Natural killer cell (primary cell): Measurements from ENCODE around the gene VWA8. TPM values are rescaled to one million over a fixed set of nuclear protein-coding genes. Genes with fewer than 3 reads are reported as not detected.

ENCODE experiments used
- ATAC-seq, 3 donors: fragments of 150-1000 bp in 2 of 3; fragments of 200-7000 bp in 1 of 3; cut with Tn5 transposase; 1 replicate in 1 of 3; 2 replicates in 2 of 3; pipeline ENCODE4 v1.10.0; 2021; ENCODE audit warnings: mild to moderate bottlenecking in 2 of 3, moderate library complexity in 2 of 3
- DNase-seq, 2 donors: peaks; one replicate each; pipeline versions ENCODE4 v3.0.0 to v3.0.0-alpha.2; 2013 to 2021; ENCODE audit warnings: mixed read lengths in 1 of 2
- H3K27ac ChIP-seq: one replicate; pipeline ENCODE4 v1.5.1; 2013; ENCODE audit warnings: mild to moderate bottlenecking, low read length
- H3K27me3 ChIP-seq: one replicate; pipeline ENCODE4 v1.6.1; 2013; ENCODE audit warnings: low read length; ENCODE audit not compliant: control insufficient read depth, insufficient read depth
- H3K36me3 ChIP-seq: one replicate; pipeline ENCODE4 v1.6.1; 2013; ENCODE audit warnings: low read length; ENCODE audit not compliant: control insufficient read depth, insufficient read depth
- H3K4me1 ChIP-seq: one replicate; pipeline ENCODE4 v1.6.1; 2013; ENCODE audit warnings: low read length; ENCODE audit not compliant: control insufficient read depth, insufficient read depth
- H3K4me3 ChIP-seq: one replicate; pipeline ENCODE4 v1.5.1; 2013; ENCODE audit warnings: low read length
- H3K9me3 ChIP-seq: one replicate; pipeline ENCODE4 v1.6.1; 2013; ENCODE audit warnings: low read length; ENCODE audit not compliant: control insufficient read depth, insufficient read depth
- H3K27ac Mint-ChIP-seq, 2 donors: one replicate each; pipeline ENCODE4 v1.8.0; 2022; ENCODE audit warnings: mild to moderate bottlenecking in 2 of 2, mixed read lengths in 2 of 2, moderate library complexity in 1 of 2
- H3K27me3 Mint-ChIP-seq, 2 donors: one replicate each; pipeline ENCODE4 v1.8.0; 2022; ENCODE audit warnings: low read depth in 2 of 2, mixed read lengths in 2 of 2
- H3K36me3 Mint-ChIP-seq: one replicate; pipeline ENCODE4 v1.8.0; 2022; ENCODE audit warnings: mixed read lengths
- H3K4me1 Mint-ChIP-seq, 2 donors: one replicate each; pipeline ENCODE4 v1.8.0; 2022; ENCODE audit warnings: mixed read lengths in 2 of 2
- H3K4me3 Mint-ChIP-seq: one replicate; pipeline ENCODE4 v1.8.0; 2022; ENCODE audit warnings: mild to moderate bottlenecking, moderate library complexity, mixed read lengths
- H3K9me3 Mint-ChIP-seq, 2 donors: one replicate each; pipeline ENCODE4 v1.8.0; 2022; ENCODE audit warnings: mixed read lengths in 2 of 2
- CTCF ChIP-seq: fragments of 200-600 bp; IDR thresholded peaks from one replicate; pipeline ENCODE4 v1.8.0; 2022; ENCODE audit warnings: antibody characterized with exemption
- WGBS: methylation state at CpG from one replicate; pipeline ENCODE4 v1.1.7; 2013; ENCODE audit warnings: missing lambda C conversion rate; ENCODE audit not compliant: insufficient coverage; 5-methylcytosine and 5-hydroxymethylcytosine counted together
- intact Hi-C: fragments of 100-400 bp; cut with micrococcal nuclease; formaldehyde crosslinking; loops from one replicate; pipeline ENCODE4 v1.14.2; 2022
- total RNA-seq, 4 donors: library from RNA; stranded (reverse); fragments of 120-200 nt in 1 of 4; gene quantifications; one replicate each; pipeline versions ENCODE4 v1.2.3 to v1.2.4, GENCODE V29; 2013 to 2022

The VWA8 gene
- total RNA-seq, 3 donors from 2014 or later (not counting 1 experiment from before 2014, with no cell fraction given): 21.9 to 27.5 (median 22.6) TPM

GRCh38 chr13:41767801-41768200 is 193.1 kb downstream of the VWA8 start:
- WGBS: 83% methylated on average over 1 of the region's 1 CpG
- no peaks in the 10 kb centered on the region for H3K9me3 Mint-ChIP-seq
- no peaks in the 10 kb centered on the region for H3K9me3 ChIP-seq
- H3K4me1 ChIP-seq: no peaks in the 10 kb centered on the region
- TF ChIP-seq CTCF: no peak
- no peak overlapping the region for H3K4me3 ChIP-seq
- no peaks in the 10 kb centered on the region for H3K27me3 ChIP-seq
- no peak overlapping the region for H3K4me3 Mint-ChIP-seq
- no peak for ATAC-seq
- H3K27ac ChIP-seq: no peak overlapping the region
- H3K27me3 Mint-ChIP-seq: no peaks in the 10 kb centered on the region
- intact Hi-C loops: no loop called here
- peaks cover 0 to 13% of the 10 kb centered on the region in 2 donors for H3K4me1 Mint-ChIP-seq
- peaks cover 2% of the 10 kb centered on the region for H3K36me3 ChIP-seq
- H3K36me3 Mint-ChIP-seq: no peaks in the 10 kb centered on the region
- no peak overlapping the region for H3K27ac Mint-ChIP-seq
- DNase-seq: no peak

GRCh38 chr13:41766439-41766838 is 194.5 kb downstream of the VWA8 start:
- intact Hi-C loops: no loop called here
- H3K4me1 Mint-ChIP-seq: peaks cover 0 to 13% of the 10 kb centered on the region in 2 donors
- no peaks in the 10 kb centered on the region for H3K36me3 ChIP-seq
- no peak overlapping the region for H3K4me3 Mint-ChIP-seq
- no peak overlapping the region for H3K4me3 ChIP-seq
- H3K27me3 Mint-ChIP-seq: no peaks in the 10 kb centered on the region
- TF ChIP-seq CTCF: no peak
- no peaks in the 10 kb centered on the region for H3K9me3 Mint-ChIP-seq
- no peak for ATAC-seq
- no peak for DNase-seq
- H3K9me3 ChIP-seq: no peaks in the 10 kb centered on the region
- H3K27ac Mint-ChIP-seq: no peak overlapping the region
- H3K27ac ChIP-seq: no peak overlapping the region
- H3K36me3 Mint-ChIP-seq: no peaks in the 10 kb centered on the region
- no peaks in the 10 kb centered on the region for H3K4me1 ChIP-seq
- WGBS: 90% methylated on average over 1 of the region's 1 CpG
- no peaks in the 10 kb centered on the region for H3K27me3 ChIP-seq

DNA sequence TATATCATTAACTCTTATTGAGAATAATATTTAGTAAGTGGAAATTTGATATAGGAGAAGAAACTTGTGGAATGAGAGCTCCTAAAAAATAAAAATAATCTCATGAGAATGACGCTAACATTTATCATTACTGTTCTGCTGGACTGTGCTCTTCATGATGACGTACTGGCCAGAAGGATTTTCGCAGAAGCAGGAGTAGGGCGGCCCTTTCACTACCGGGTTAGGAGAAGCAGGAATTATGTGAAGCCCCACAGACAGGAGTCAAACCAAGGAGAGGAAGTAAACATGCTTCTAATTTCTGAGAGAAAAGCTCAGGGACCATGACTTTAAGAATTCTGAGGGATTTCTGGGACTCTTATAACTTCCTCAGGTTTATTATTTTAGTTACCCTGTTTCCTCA is 195.1 kb downstream of the VWA8 start:
- Mint-ChIP-seq H3K27ac (no peak overlapping the region), H3K27me3 (no peaks in the 10 kb centered on the region), H3K4me1 (peaks cover 0 to 13% of the 10 kb centered on the region in 2 donors), H3K9me3 (no peaks in the 10 kb centered on the region), H3K36me3 (no peaks in the 10 kb centered on the region), H3K4me3 (no peak overlapping the region)
- Histone ChIP-seq H3K4me3 (no peak overlapping the region), H3K36me3 (no peaks in the 10 kb centered on the region), H3K27me3 (no peaks in the 10 kb centered on the region), H3K27ac (no peak overlapping the region), H3K9me3 (no peaks in the 10 kb centered on the region), H3K4me1 (no peaks in the 10 kb centered on the region)
- intact Hi-C loops: no loop called here
- ATAC-seq (no peak), DNase-seq (no peak)
- 90% methylated on average over 5 of the region's 5 CpGs for WGBS
- TF ChIP-seq CTCF: no peak

GRCh38 chr13:41765020-41765419 is 195.9 kb downstream of the VWA8 start:
- Histone ChIP-seq H3K27me3 (no peaks in the 10 kb centered on the region), H3K9me3 (no peaks in the 10 kb centered on the region), H3K27ac (no peak overlapping the region), H3K36me3 (no peaks in the 10 kb centered on the region), H3K4me3 (no peak overlapping the region), H3K4me1 (no peaks in the 10 kb centered on the region)
- ATAC-seq (no peak), DNase-seq (no peak)
- no peak overlapping the region for H3K4me3 Mint-ChIP-seq
- H3K27me3 Mint-ChIP-seq: no peaks in the 10 kb centered on the region
- intact Hi-C loops: no loop called here
- H3K27ac Mint-ChIP-seq: peak overlapping the region in 1 of 2 donors; percentile 21
- no peaks in the 10 kb centered on the region for H3K36me3 Mint-ChIP-seq
- H3K9me3 Mint-ChIP-seq: no peaks in the 10 kb centered on the region
- TF ChIP-seq CTCF: no peak
- H3K4me1 Mint-ChIP-seq: peaks cover 0 to 13% of the 10 kb centered on the region in 2 donors
- 100% methylated on average over 1 of the region's 1 CpG for WGBS
